ENCODE results near the gene RBBP8NL. TPM values are rescaled to one million over a fixed set of nuclear protein-coding genes. Genes with fewer than 3 reads are reported as not detected.

Gene RBBP8NL
- total RNA-seq, 1 experiment from 2014 or later: 1.5 TPM

- H3K9me3 Mint-ChIP-seq: peaks cover 5% of the 10 kb centered on the region; the same call in 1 of the 2 replicates
- no peak overlapping the region; the same call in 1 of the 2 replicates for H3K27ac Mint-ChIP-seq
- H3K4me3 Mint-ChIP-seq: no peak overlapping the region
- DNase-seq (ENCODE audit: low spot score) (no peak), ATAC-seq (no peak)
- TF ChIP-seq NR1H2 (CRISPR knock-in tag; IDR thresholded peaks at IDR 0.05) (no peak), ZNF396 (CRISPR knock-in tag; IDR thresholded peaks at IDR 0.05; ENCODE audit: borderline replicate concordance) (no peak), ZNF671 (CRISPR knock-in tag; IDR thresholded peaks at IDR 0.05) (no peak), RORB (CRISPR knock-in tag; IDR thresholded peaks at IDR 0.05) (no peak), ZNF219 (CRISPR knock-in tag; IDR thresholded peaks at IDR 0.05; ENCODE audit: borderline replicate concordance) (no peak), OVOL2 (CRISPR knock-in tag; IDR thresholded peaks at IDR 0.05; ENCODE audit: borderline replicate concordance) (no peak), ATF2 (CRISPR knock-in tag; IDR thresholded peaks at IDR 0.05; ENCODE audit: borderline replicate concordance, low read depth) (no peak), EMX1 (CRISPR knock-in tag; IDR thresholded peaks at IDR 0.05) (no peak), PREB (CRISPR knock-in tag; IDR thresholded peaks at IDR 0.05; ENCODE audit: borderline replicate concordance) (no peak), SP1 (CRISPR knock-in tag; conservative IDR thresholded peaks at IDR 0.05) (no peak), ZNF532 (CRISPR knock-in tag; IDR thresholded peaks at IDR 0.05; ENCODE audit: borderline replicate concordance) (no peak), ZNF317 (CRISPR knock-in tag; IDR thresholded peaks at IDR 0.05; ENCODE audit: borderline replicate concordance, low read depth) (no peak), KAT7 (CRISPR knock-in tag; IDR thresholded peaks at IDR 0.05; ENCODE audit: borderline replicate concordance) (no peak), TCF7 (CRISPR knock-in tag; IDR thresholded peaks at IDR 0.05; ENCODE audit: low read depth) (no peak), NR3C1 (CRISPR knock-in tag; conservative IDR thresholded peaks at IDR 0.05; ENCODE audit: low read depth) (no peak), MYBL2 (CRISPR knock-in tag; IDR thresholded peaks at IDR 0.05) (no peak), TEAD4 (CRISPR knock-in tag; IDR thresholded peaks at IDR 0.05) (no peak), GABPB1 (CRISPR knock-in tag; IDR thresholded peaks at IDR 0.05) (no peak), TEAD1 (CRISPR knock-in tag; IDR thresholded peaks at IDR 0.05) (no peak), IRF2 (CRISPR knock-in tag; IDR thresholded peaks at IDR 0.05; ENCODE audit: borderline replicate concordance, low read depth) (no peak)
- H3K4me1 Mint-ChIP-seq: peaks cover 12% of the 10 kb centered on the region
- no peaks in the 10 kb centered on the region for H3K27me3 Mint-ChIP-seq (ENCODE audit: low read depth)
- H3K36me3 Mint-ChIP-seq: peaks cover 16% of the 10 kb centered on the region
- ChIA-PET CTCF (interaction anchor here (0.9 to 5.7 kb wide), 6 partner anchors 9 to 107 kb away, joined by 3 to 21 read pairs (median 4); no protein-coding TSS in a partner anchor), POLR2A (no interaction called here)
These were observed 34.6 kb downstream of the RBBP8NL start for GRCh38 chr20:62392621-62393334.

GRCh38 chr20:62392077-62392418 lies 35.3 kb downstream of the RBBP8NL start:
- Mint-ChIP-seq H3K27ac (no peak overlapping the region), H3K27me3 (ENCODE audit: low read depth) (no peaks in the 10 kb centered on the region), H3K9me3 (no peaks in the 10 kb centered on the region), H3K36me3 (peaks cover 21% of the 10 kb centered on the region), H3K4me3 (no peak overlapping the region), H3K4me1 (peaks cover 16% of the 10 kb centered on the region)
- ATAC-seq: no peak
- no peak for DNase-seq (ENCODE audit: low spot score)
- ChIA-PET POLR2A (no interaction called here), CTCF (interaction anchor here (5.7 kb wide), 1 partner anchor 9 kb away, joined by 21 read pairs; no protein-coding TSS in a partner anchor)
- TF ChIP-seq ZBTB43 (CRISPR knock-in tag; IDR thresholded peaks at IDR 0.05) (no peak), TEAD4 (CRISPR knock-in tag; IDR thresholded peaks at IDR 0.05) (no peak), ZNF416 (CRISPR knock-in tag; IDR thresholded peaks at IDR 0.05) (no peak), IRF2 (CRISPR knock-in tag; IDR thresholded peaks at IDR 0.05; ENCODE audit: borderline replicate concordance, low read depth) (no peak), HMGA2 (CRISPR knock-in tag; IDR thresholded peaks at IDR 0.05) (no peak), RORB (CRISPR knock-in tag; IDR thresholded peaks at IDR 0.05) (no peak), E2F1 (CRISPR knock-in tag; IDR thresholded peaks at IDR 0.05) (no peak)

Data from WTC11 (cell line).